T follicular helper cell (primary cell): ENCODE results near the gene KCNMB1.
"Not testable (repeated sequence)": the region's sequence is repeated elsewhere in the genome, so short reads cannot be mapped to it uniquely, and the experiment has no call there.

ENCODE experiments used
- DNase-seq: peaks from one replicate; pipeline ENCODE4 v3.0.0-alpha.2; 2020; ENCODE audit warnings: low read depth

The KCNMB1 gene

GRCh38 chr5:170376526-170376925 lies 12.6 kb downstream of the KCNMB1 start:
- DNase-seq, result not testable (repeated sequence)

DNA sequence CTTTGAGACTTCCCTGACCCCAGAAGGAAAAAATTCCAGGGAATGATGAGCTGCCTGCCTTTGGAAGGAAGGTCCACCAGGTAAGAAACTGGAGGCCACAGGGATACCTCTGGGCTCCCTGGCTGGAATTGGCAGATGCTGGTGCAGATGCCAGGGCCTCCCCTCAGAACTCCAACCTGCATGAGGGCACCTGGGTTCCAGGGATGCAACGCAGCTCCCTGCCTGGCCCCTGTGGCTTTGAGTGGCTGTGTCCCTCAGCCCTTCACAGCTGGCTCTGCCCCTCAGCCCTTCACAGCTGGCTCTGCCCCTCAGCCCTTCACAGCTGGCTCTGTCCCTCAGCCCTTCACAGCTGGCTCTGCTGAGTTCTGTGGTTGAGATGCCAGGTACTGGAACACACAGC lies 13.9 kb downstream of the KCNMB1 start:
- DNase-seq, result no peak

- no peak for DNase-seq
Observed at GRCh38 chr5:170372971-170373370, 16.2 kb downstream of the KCNMB1 start.

DNA sequence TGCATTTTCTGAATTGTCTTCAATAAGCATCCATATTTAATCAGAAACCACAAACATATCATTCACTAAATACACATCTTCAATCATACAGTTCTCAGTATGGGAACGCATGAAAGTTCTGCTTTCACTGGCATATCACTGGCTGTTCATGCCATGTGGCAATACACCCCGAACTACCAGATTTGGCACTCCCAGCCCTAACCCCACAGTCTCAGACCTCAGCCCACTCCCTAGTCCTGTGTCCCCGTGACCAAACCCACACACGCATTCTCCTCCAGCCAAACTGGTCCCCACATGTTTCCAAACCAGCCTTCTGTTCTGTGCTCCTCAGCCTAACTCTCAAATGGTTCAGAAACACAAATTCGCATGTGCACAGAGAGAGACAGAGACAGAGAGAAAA lies 20.6 kb downstream of the KCNMB1 start:
- no peak for DNase-seq

DNA sequence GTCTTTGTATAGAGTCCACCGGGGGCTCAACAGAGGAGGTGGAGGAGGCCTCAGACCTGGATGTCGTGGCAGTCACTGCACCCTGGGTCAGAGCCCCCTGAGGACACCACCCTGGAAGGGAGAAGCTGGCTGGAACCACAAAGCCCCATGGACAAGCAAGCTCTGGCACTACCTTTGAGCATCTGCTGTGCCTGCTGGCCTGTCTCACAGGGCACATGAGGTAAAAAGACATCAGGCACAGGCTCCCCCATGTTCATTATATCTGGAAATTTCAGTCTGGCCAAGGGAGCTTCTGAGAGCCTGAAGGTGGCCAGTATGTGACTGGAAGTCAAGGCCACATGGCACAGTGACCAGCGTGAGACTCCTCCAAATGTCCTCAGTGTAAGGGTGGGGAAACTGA lies 22.9 kb downstream of the KCNMB1 start:
- DNase-seq, result no peak

DNA sequence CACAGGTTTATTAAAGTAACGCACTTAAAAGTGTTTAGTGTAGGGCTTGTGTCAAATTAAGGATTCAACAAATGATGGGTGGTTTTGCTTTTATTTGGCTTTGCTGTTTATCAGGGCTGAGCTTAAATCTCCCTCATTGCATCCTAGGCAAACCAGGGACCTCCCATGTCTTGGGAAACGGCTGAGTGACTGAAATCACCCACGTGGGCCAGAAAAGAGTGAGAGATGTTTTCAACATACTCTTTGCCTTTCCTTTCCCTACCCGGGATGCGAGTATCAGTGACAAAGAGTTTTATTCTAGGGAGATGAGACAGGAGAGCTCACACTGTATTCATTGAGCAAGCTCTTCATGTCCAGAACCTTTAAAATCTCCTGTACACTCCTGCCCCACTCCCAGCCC lies 23.3 kb downstream of the KCNMB1 start:
- no peak for DNase-seq

GRCh38 chr5:170365011-170365410 lies 24.2 kb downstream of the KCNMB1 start:
- no peak for DNase-seq

GRCh38 chr5:170363671-170364070 lies 25.5 kb downstream of the KCNMB1 start:
- DNase-seq, result no peak

- no peak for DNase-seq
Observed at GRCh38 chr5:170362656-170363055, 26.5 kb downstream of the KCNMB1 start.

GRCh38 chr5:170362102-170362501 lies 27.1 kb downstream of the KCNMB1 start:
- DNase-seq, result no peak

DNA sequence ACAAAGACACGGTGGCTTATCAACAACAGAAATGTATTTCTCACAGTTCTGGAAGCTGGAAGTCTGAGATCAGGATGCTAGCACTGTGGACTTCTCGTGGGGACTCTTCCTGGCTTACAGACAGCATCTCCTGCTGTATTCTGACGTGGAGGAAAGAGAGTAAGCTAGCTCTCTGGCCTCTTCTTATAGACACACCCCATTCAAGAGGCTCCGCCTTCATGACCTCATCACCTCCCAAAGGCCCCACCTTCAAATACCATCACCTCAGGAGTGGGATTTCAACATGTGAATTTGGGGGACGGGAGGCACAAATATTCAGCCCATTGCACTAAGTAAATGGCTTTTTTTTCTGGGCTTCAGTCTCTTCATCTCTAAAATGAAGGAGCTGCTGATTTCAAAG lies 27.6 kb downstream of the KCNMB1 start:
- no peak for DNase-seq

DNA sequence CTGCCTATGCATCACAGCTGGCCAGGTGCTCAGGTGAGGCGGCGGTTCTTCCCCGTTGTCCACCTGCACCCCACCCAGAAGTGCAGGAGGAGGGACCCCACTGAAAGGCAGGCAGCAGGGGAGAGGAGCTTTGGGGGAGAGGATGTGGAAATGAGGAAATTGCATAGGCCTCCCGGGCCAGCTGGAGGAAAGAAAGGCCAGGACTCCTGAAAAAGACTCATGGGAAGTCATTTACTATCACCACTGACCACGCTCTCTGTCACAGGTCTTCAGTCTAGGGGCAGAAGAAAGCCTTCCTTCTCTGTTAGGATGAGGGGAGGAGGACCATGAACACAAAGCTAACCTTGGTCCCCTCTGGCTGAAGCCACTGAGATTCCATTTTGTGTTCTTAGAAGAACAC lies 28.1 kb downstream of the KCNMB1 start:
- DNase-seq, result no peak

GRCh38 chr5:170360709-170361108 lies 28.5 kb downstream of the KCNMB1 start:
- no peak for DNase-seq

GRCh38 chr5:170357955-170358444 lies 31.2 kb downstream of the KCNMB1 start:
- no peak for DNase-seq

- DNase-seq, result no peak
Observed at GRCh38 chr5:170355601-170356098, 33.5 kb downstream of the KCNMB1 start.

GRCh38 chr5:170353961-170354360 lies 35.2 kb downstream of the KCNMB1 start:
- no peak for DNase-seq

GRCh38 chr5:170353011-170353761 lies 36.0 kb downstream of the KCNMB1 start:
- DNase-seq, result no peak

GRCh38 chr5:170348137-170348633 lies 41.0 kb downstream of the KCNMB1 start:
- no peak for DNase-seq

DNA sequence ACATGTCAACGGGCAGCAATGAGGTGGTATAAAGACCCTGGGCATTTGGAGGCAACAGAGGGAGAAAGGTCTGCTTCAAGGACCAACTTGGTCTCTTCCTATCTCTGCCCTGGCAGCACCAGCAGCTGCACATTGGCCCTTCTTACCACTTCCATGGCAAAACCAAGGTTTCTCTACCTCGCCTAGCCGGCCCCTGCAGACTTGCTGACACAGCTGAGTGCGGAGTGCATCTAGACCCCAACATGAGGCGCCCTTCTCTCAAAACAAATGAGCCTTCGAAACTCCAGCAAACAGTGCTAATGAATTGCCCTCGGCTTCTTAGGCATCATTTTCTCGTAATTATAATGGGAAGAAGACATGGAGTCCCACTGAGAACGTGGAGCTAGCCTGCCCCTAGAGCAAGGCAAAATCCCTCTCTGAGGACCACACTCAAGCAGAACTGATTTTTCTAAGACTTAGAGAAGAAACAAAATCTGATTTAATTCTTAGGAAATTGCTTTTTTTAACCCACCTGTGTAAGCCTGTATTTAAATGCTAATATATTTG lies 42.1 kb downstream of the KCNMB1 start:
- no peak for DNase-seq

DNA sequence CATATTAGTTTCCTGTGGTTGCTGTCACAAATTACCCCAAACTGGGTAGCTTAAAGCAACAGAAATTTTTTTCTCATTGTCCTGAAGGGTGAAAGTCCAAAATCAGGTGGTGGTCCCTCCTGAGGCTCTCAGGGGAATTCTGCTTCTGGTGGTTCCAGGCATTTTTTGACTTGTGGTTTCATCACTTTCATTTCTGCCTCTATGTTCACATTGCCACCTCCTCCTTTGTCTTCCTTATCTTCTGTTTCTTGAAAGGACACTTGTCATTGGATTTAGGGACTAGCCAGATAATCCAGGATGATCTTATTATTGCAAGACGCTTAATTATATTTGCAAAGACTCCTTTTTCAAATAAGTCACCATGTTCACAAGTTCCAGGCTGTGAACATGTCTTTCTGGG lies 43.2 kb downstream of the KCNMB1 start:
- no peak for DNase-seq

- no peak for DNase-seq
Observed at GRCh38 chr5:170343177-170343576, 46.0 kb downstream of the KCNMB1 start.

DNA sequence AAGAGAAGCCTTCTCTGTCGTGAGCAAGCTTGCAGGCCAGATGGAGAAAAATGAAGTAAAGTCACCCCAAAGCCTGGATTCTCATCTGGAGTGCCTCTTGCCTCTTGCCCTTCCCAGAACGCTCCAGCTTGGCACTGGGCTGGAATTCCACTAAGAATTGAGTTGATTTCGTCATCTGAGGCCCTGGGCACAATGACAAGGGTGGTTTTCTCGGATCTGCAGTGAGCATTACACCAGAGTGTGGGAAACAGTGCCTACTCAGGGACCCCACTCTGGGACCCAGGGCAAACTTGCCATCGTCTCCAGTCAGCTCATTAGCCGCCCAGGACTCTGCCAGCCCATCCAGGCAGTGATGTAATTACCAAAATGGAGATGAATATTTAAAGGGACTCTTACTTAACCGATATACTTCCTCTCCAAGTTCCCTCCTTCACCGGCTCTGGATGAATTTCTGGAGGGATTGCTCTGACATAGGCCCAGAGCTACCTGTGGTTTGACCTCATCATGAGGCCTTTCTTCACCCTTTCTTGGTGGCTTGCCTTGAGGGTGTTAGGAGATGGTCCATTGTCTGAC lies 46.9 kb downstream of the KCNMB1 start:
- no peak for DNase-seq

DNA sequence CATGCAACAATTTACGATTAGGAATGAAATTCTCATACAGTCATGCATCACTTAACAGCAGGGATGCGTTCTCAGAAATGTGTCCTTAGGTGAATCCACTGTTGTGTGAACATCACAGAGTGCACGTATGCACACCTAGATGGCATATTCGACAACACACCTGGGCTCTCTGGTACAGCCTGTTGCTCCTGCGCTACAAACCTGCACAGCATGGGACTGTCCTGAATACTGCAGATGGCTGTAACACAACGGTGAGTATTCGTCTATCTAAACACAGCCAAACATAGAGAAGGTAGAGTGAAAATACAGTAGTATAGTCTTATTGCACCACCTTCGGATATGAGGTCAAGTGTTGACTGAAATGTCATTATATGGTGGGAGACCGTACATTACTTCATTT lies 47.6 kb downstream of the KCNMB1 start:
- no peak for DNase-seq
